GM18502 (cell line): ENCODE measurements around the gene HINT1.

ENCODE experiments used
- ATAC-seq: cut with Tn5 transposase; IDR thresholded peaks from one replicate; pipeline ENCODE4 v1.9.1; 2021; ENCODE audit warnings: mild to moderate bottlenecking; ENCODE audit not compliant: unreplicated experiment, poor library complexity

Gene HINT1

GRCh38 chr5:131114754-131115153, 50.3 kb downstream of the HINT1 start:
- no peak for ATAC-seq

GRCh38 chr5:131112424-131112823, 52.6 kb downstream of the HINT1 start:
- ATAC-seq = no peak

GRCh38 chr5:131110256-131110594, 54.8 kb downstream of the HINT1 start:
- ATAC-seq = no peak

DNA sequence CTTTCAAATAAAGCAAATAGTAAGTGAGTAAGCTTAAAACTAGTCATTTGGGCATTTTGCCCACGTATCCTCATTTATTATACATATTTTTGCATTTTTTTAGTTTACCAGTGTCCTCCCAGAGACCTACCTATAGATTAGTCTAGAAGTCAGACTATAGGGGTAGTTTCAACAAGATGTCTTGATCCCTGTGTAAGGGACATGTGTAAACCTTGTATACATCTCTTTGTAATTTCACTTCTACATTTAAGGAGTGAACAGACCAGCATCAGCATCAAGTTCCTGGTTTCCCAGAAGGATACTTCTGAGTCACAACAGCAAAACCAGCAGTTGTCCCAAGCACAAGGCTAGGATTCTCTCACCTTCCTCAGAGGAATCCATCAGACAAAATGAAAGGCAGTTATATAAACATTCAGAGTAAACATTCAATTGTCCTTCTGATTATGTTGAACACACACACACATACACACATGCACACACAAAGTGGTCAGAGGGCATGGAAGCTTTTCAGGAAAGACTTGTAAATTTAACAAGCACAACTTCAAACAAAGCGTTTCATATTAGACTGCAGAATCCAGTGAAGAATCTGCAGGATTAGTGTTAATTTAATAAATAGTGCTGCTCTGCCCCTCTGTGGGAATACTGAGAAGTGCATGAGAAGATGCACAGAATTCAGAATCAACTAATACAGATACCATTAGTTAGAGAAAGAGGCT, 55.4 kb downstream of the HINT1 start:
- ATAC-seq = peak; percentile 93
